ENCODE results near the gene RAPGEF6. TPM values are rescaled to one million over a fixed set of nuclear protein-coding genes. Genes with fewer than 3 reads are reported as not detected.

Gene RAPGEF6
- polyA plus RNA-seq, 1 donor from 2014 or later, result 121 TPM

GRCh38 chr5:131634238-131634637, 791 bp downstream of the RAPGEF6 start:
- H3K27me3 ChIP-seq (ENCODE audit: insufficient read depth, low read depth, low read length), result no peaks in the 10 kb centered on the region
- H3K4me2 ChIP-seq (ENCODE audit: low read length), result peak overlapping the region; percentile 53
- peaks cover 35% of the 10 kb centered on the region for H3K79me2 ChIP-seq (replicated peaks; ENCODE audit: insufficient read depth, low read length)
- H3K36me3 ChIP-seq (ENCODE audit: insufficient read depth, low read length), result no peaks in the 10 kb centered on the region
- H4K20me1 ChIP-seq (ENCODE audit: insufficient read depth), result no peaks in the 10 kb centered on the region
- H2AFZ ChIP-seq (ENCODE audit: low read depth, low read length), result peak overlapping the region; percentile 90
- H3F3A ChIP-seq (ENCODE audit: insufficient read depth, low read length, poor library complexity, severe bottlenecking), result peaks cover 8% of the 10 kb centered on the region
- H3K4me3 ChIP-seq (ENCODE audit: low read length), result peak overlapping the region; percentile 82
- no peaks in the 10 kb centered on the region for H3K9me2 ChIP-seq (ENCODE audit: insufficient read depth, low read length)
- TF ChIP-seq RAD21 (conservative IDR thresholded peaks at IDR 0.05) (no peak), EP300 (conservative IDR thresholded peaks at IDR 0.05; ENCODE audit: poor library complexity, severe bottlenecking) (no peak), POLR2AphosphoS5 (IDR thresholded peaks at IDR 0.05) (no peak)
- peak overlapping the region; percentile 97 for H3K27ac ChIP-seq (ENCODE audit: low read length)
- no peaks in the 10 kb centered on the region for H3K9me3 ChIP-seq (ENCODE audit: low read length)
- H3K9ac ChIP-seq (ENCODE audit: low read length), result peak overlapping the region; percentile 91

- Histone ChIP-seq H3K4me3 (ENCODE audit: low read length) (peak overlapping the region; percentile 82), H3K9ac (ENCODE audit: low read length) (peak overlapping the region; percentile 91), H3K79me2 (replicated peaks; ENCODE audit: insufficient read depth, low read length) (peaks cover 35% of the 10 kb centered on the region)
Observed at GRCh38 chr5:131633830-131634229, 1.2 kb downstream of the RAPGEF6 start.

GRCh38 chr5:131630963-131631350, 4.1 kb downstream of the RAPGEF6 start:
- Histone ChIP-seq H3K36me3 (ENCODE audit: insufficient read depth, low read length) (no peaks in the 10 kb centered on the region), H3K9me3 (ENCODE audit: low read length) (no peaks in the 10 kb centered on the region), H3K79me2 (replicated peaks; ENCODE audit: insufficient read depth, low read length) (peaks cover 45% of the 10 kb centered on the region), H3K4me3 (ENCODE audit: low read length) (no peak overlapping the region), H3K9ac (ENCODE audit: low read length) (no peak overlapping the region), H3K9me2 (ENCODE audit: insufficient read depth, low read length) (no peaks in the 10 kb centered on the region), H2AFZ (ENCODE audit: low read depth, low read length) (no peak overlapping the region), H3K4me2 (ENCODE audit: low read length) (no peak overlapping the region), H3K27ac (ENCODE audit: low read length) (no peak overlapping the region), H4K20me1 (ENCODE audit: insufficient read depth) (no peaks in the 10 kb centered on the region), H3F3A (ENCODE audit: insufficient read depth, low read length, poor library complexity, severe bottlenecking) (peaks cover 6% of the 10 kb centered on the region), H3K27me3 (ENCODE audit: insufficient read depth, low read depth, low read length) (no peaks in the 10 kb centered on the region)
- TF ChIP-seq EP300 (conservative IDR thresholded peaks at IDR 0.05; ENCODE audit: poor library complexity, severe bottlenecking) (no peak), SMC3 (conservative IDR thresholded peaks at IDR 0.05; ENCODE audit: poor library complexity) (no peak), TAF1 (IDR thresholded peaks at IDR 0.05; ENCODE audit: low read depth) (no peak), RAD21 (conservative IDR thresholded peaks at IDR 0.05) (no peak), REST (IDR thresholded peaks at IDR 0.05; ENCODE audit: borderline replicate concordance) (no peak), CTCF (IDR thresholded peaks at IDR 0.05; ENCODE audit: poor library complexity, severe bottlenecking) (no peak), POLR2AphosphoS5 (IDR thresholded peaks at IDR 0.05) (no peak), MXI1 (conservative IDR thresholded peaks at IDR 0.05; ENCODE audit: poor library complexity, severe bottlenecking) (no peak)

More at GRCh38 chr5:131633830-131634229, 1.2 kb downstream of the RAPGEF6 start:
- Histone ChIP-seq H4K20me1 (ENCODE audit: insufficient read depth) (no peaks in the 10 kb centered on the region), H3K4me2 (ENCODE audit: low read length) (peak overlapping the region; percentile 53), H3K27me3 (ENCODE audit: insufficient read depth, low read depth, low read length) (no peaks in the 10 kb centered on the region), H3K36me3 (ENCODE audit: insufficient read depth, low read length) (no peaks in the 10 kb centered on the region), H3K27ac (ENCODE audit: low read length) (no peak overlapping the region), H3F3A (ENCODE audit: insufficient read depth, low read length, poor library complexity, severe bottlenecking) (peaks cover 8% of the 10 kb centered on the region), H2AFZ (ENCODE audit: low read depth, low read length) (no peak overlapping the region), H3K9me3 (ENCODE audit: low read length) (no peaks in the 10 kb centered on the region), H3K9me2 (ENCODE audit: insufficient read depth, low read length) (no peaks in the 10 kb centered on the region)
- no peak for TF ChIP-seq RAD21 (conservative IDR thresholded peaks at IDR 0.05)
- TF ChIP-seq REST (IDR thresholded peaks at IDR 0.05; ENCODE audit: borderline replicate concordance), result no peak
- no peak for TF ChIP-seq EZH2 (IDR thresholded peaks at IDR 0.05; ENCODE audit: borderline replicate concordance, insufficient read depth, low read length, poor library complexity, severe bottlenecking)
- no peak for TF ChIP-seq TAF1 (IDR thresholded peaks at IDR 0.05; ENCODE audit: low read depth)
- no peak for TF ChIP-seq MXI1 (conservative IDR thresholded peaks at IDR 0.05; ENCODE audit: poor library complexity, severe bottlenecking)
- no peak for TF ChIP-seq EP300 (conservative IDR thresholded peaks at IDR 0.05; ENCODE audit: poor library complexity, severe bottlenecking)

All from neural cell (in vitro differentiated cells).